ENCODE measurements around the gene CADM4. TPM values are rescaled to one million over a fixed set of nuclear protein-coding genes. Genes with fewer than 3 reads are reported as not detected.
"Not testable (repeated sequence)": the region's sequence is repeated elsewhere in the genome, so short reads cannot be mapped to it uniquely, and the experiment has no call there.

Gene CADM4
- total RNA-seq, 1 donor from 2014 or later = 10.3 TPM

- DNase-seq = peak; percentile 37
Observed at GRCh38 chr19:43606569-43607229, 33.0 kb downstream of the CADM4 start.

- DNase-seq = no peak
Observed at GRCh38 chr19:43605875-43606568, 33.6 kb downstream of the CADM4 start.

- not testable (repeated sequence) for DNase-seq
Observed at GRCh38 chr19:43600326-43600725, 39.3 kb downstream of the CADM4 start.

GRCh38 chr19:43599635-43600295, 39.9 kb downstream of the CADM4 start:
- DNase-seq = no peak

GRCh38 chr19:43598445-43599240, 41.0 kb downstream of the CADM4 start:
- DNase-seq = no peak

GRCh38 chr19:43597876-43598275, 41.8 kb downstream of the CADM4 start:
- DNase-seq = no peak

GRCh38 chr19:43596842-43597461, 42.7 kb downstream of the CADM4 start:
- DNase-seq = no peak

- DNase-seq = peak; percentile 100
Observed at GRCh38 chr19:43595999-43596841, 43.4 kb downstream of the CADM4 start, which contains the start of the genes IRGQ and ZNF576. Gene IRGQ, minus strand, starts transcription at chr19:43596134. Its CDS starts 796 bp downstream, at chr19:43595338. Gene ZNF576, plus strand, starts transcription at chr19:43596595. Its CDS starts 514 bp downstream, at chr19:43597109.

GRCh38 chr19:43595605-43595998, 44.0 kb downstream of the CADM4 start:
- no peak for DNase-seq

GRCh38 chr19:43594710-43595604, 44.7 kb downstream of the CADM4 start:
- peak; percentile 70 for DNase-seq

- DNase-seq = no peak
Observed at GRCh38 chr19:43594081-43594697, 45.5 kb downstream of the CADM4 start.

GRCh38 chr19:43592800-43593350, 46.8 kb downstream of the CADM4 start:
- no peak for DNase-seq

- DNase-seq = no peak
Observed at GRCh38 chr19:43591904-43592772, 47.5 kb downstream of the CADM4 start.

- no peak for DNase-seq
Observed at GRCh38 chr19:43589678-43590077, 50.0 kb downstream of the CADM4 start.

GRCh38 chr19:43589277-43589676, 50.4 kb downstream of the CADM4 start:
- DNase-seq = no peak

- DNase-seq = not testable (repeated sequence)
Observed at GRCh38 chr19:43587029-43587428, 52.6 kb downstream of the CADM4 start.

GRCh38 chr19:43586346-43586745, 53.3 kb downstream of the CADM4 start:
- DNase-seq = no peak

GRCh38 chr19:43584484-43584883, 55.2 kb downstream of the CADM4 start:
- no peak for DNase-seq
